Posterior vena cava (tissue), 2 donors: Measurements from ENCODE around the gene TRUB1. TPM values are rescaled to one million over a fixed set of nuclear protein-coding genes. Genes with fewer than 3 reads are reported as not detected.

Source experiments
- DNase-seq: peaks from one replicate; pipeline ENCODE4 v3.0.0-alpha.2; 2020; ENCODE audit warnings: low spot score
- intact Hi-C, 2 donors: fragments of 100-400 bp; cut with DNase I; formaldehyde crosslinking; loops; one replicate each; pipeline versions ENCODE4 v1.14.1 to v1.14.2; 2022 to 2023
- total RNA-seq, 2 donors: library from RNA; stranded (reverse); fragmentation: NEBNext Ultra II Directional; extraction: Animal tissue kit (Norgen Biotek cat#: 25700); gene quantifications; one replicate each; pipeline ENCODE4 v1.2.1, GENCODE V29; 2021
- donor health status: DM: yes; HTN: yes; CAD: no.
- donor health status: DM: yes; HTN: yes; CAD: no.

Gene TRUB1
- total RNA-seq, 2 donors from 2014 or later = 8.2 to 9.8 TPM

- DNase-seq = no peak
- intact Hi-C loops = no loop called here
These were observed 29.1 kb downstream of the TRUB1 start for GRCh38 chr10:114967071-114967470.

GRCh38 chr10:114970515-114970914 is 32.5 kb downstream of the TRUB1 start:
- no peak for DNase-seq
- intact Hi-C loops = no loop called here

GRCh38 chr10:114973306-114973705 is 35.3 kb downstream of the TRUB1 start:
- no peak for DNase-seq
- intact Hi-C loops = no loop called here

DNA sequence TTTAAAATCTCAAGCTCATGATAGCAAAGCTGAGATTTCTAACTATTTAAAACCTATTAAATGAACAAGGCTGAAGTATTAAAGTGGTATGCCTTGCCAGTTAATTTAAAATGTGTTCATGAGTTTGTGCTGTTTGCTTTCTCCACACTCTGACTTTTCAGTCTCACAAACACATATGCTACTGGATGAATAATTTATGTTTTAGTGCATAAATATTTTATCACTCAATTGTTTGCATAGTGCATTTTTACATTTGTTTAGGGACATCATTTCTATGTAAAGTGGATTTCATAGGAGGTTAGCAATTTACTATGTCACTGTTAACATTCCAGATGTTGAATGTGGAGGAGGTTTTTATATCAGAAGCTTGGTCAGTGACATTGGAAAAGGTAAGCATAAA is 36.0 kb downstream of the TRUB1 start:
- intact Hi-C loops = no loop called here
- no peak for DNase-seq

GRCh38 chr10:114974625-114975024 is 36.6 kb downstream of the TRUB1 start:
- no peak for DNase-seq
- intact Hi-C loops = no loop called here

- intact Hi-C loops = no loop called here
- no peak for DNase-seq
These were observed 37.1 kb downstream of the TRUB1 start for GRCh38 chr10:114975091-114975490.

GRCh38 chr10:114982989-114983388 is 45.0 kb downstream of the TRUB1 start:
- intact Hi-C loops = no loop called here

GRCh38 chr10:114987995-114988394 is 50.0 kb downstream of the TRUB1 start:
- intact Hi-C loops = no loop called here
- DNase-seq = no peak

More at GRCh38 chr10:114982989-114983388, 45.0 kb downstream of the TRUB1 start:
- DNase-seq = no peak

GRCh38 chr10:114990586-114990985 is 52.6 kb downstream of the TRUB1 start:
- DNase-seq = no peak
- intact Hi-C loops = no loop called here

DNA sequence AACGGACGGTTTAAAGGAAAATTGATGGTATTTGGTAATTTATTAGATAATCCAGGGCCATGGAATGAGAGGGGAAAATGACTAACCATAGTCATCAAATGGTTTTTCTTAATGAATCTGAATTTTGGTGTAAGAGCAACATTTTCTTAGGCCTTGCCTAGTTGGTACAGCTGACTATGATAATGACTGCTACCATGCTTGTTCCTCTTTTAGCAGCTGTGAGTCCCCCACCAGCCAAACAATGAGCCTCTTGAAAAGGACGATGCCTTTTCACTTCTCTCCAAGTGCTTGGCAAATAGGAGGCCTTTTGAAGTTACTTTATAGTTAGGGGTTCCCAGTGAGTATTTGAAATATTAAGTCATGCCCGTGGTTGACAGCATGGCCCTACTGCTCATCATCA is 53.0 kb downstream of the TRUB1 start:
- intact Hi-C loops = no loop called here
- no peak for DNase-seq

GRCh38 chr10:114992189-114992775 is 54.3 kb downstream of the TRUB1 start:
- no peak for DNase-seq

DNA sequence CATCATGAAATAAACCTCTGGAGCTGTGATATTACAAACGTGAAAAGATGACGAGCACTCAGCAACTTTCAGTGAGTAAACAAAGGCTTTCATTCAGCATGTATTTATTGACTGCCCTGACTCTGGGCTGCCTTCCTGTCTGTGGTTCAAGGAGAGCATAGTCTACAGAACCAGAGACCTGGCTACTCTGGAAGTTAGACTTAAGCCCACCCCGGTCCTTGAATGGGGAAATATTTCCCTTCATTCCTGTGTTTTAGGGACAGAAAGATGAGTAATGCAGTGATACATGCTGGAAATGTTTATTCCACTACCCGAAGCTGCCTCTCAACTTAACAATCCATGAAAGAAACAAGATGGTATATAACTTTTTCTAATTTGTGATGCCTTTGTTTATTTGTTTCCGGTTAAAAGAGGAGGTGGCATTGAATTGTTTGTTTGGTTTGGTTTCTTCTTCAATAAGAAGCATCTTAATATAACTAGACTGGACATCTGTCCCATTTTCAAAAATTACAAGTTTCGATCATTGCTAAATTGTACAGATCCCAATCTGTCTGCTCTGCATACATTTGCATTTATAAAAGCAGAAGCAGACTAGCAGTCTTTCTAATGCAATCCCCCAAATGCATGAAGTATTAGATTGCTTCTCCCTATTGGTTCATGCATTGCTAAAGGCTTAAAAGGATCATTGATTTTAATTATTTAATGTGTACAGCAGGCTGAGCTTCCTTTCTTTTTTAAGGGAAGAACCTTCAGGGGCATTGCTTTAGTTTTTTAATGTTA is 57.7 kb downstream of the TRUB1 start:
- intact Hi-C loops = no loop called here
- no peak for DNase-seq

More at GRCh38 chr10:114992189-114992775, 54.3 kb downstream of the TRUB1 start:
- intact Hi-C loops = no loop called here

DNA sequence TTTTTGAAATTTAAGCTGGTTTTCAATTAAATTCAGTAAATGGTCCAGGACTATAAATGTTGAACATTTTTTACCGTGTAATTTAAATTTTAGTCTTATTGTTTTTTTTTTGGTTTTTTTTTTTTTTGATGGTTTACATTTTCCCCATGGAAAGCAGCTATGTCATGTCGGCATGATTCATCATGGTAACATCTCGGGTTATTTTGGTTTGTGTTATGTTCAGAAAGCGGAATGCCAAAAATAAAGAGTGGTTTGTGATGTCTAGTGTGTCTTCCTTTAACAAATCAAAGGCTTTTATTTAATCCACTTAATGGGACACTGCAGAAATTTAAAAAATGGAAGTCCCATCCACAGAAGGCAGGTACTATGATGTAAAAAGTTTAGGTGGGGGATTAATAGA is 58.5 kb downstream of the TRUB1 start:
- intact Hi-C loops = no loop called here
- DNase-seq = no peak

GRCh38 chr10:114998993-114999392 is 61.0 kb downstream of the TRUB1 start:
- intact Hi-C loops = no loop called here
- DNase-seq = no peak

- intact Hi-C loops = no loop called here
These were observed 63.7 kb downstream of the TRUB1 start for GRCh38 chr10:115001506-115002381.

GRCh38 chr10:115003396-115003795 is 65.4 kb downstream of the TRUB1 start:
- intact Hi-C loops = no loop called here
- DNase-seq = no peak

More at GRCh38 chr10:115001506-115002381, 63.7 kb downstream of the TRUB1 start:
- no peak for DNase-seq

DNA sequence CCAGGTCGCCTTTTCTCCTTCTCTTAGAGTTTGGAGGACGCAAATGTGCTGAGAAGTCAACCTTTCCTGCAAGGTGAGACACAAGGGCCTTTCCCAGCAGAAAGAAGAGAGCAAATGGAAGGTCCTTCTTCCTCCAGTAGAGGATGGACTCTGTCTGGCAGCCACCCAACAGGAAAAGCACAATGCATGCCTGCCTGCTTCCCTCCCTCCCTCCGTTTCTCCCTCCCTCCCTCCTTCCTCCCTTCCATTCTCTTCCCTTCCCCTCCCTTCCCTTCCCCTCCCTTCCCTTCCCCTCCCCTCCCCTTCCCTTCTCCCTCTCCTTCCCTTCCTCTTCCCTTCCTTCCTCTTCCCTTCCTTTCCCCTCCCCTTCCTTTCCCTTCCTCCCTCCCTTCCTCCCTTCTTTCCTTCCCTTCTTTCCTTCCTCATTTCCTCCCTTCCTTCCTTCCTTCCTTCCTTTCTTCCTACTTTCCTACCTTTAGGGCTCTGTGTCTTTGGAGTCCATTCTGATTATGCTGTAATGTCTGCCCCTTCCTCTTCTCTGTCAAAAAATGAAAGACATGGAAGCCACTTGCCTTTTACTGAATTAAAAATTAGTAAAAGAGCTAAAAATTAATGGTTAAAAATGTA is 66.4 kb downstream of the TRUB1 start:
- intact Hi-C loops = no loop called here
- no peak for DNase-seq

DNA sequence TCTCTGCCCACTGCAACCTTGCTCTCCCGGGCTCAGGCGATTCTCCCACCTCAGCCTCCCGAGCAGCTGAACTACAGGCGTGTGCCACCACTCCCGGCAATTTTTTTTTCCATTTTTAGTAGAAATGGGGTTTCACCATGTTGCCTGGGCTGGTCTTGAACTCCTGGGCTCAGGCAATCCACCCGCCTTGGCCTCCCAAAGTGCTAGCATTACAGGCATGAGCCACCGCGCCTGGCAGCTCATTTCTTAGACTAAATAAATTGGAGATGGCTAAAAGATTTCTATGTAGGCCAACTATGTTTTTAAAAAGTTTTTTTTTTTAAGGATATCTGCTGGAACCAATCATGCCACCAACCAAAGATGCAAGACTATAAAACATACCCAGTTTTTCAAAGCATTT is 67.8 kb downstream of the TRUB1 start:
- DNase-seq = no peak
- intact Hi-C loops = no loop called here

- intact Hi-C loops = no loop called here
- no peak for DNase-seq
These were observed 80.4 kb downstream of the TRUB1 start for GRCh38 chr10:115018185-115018931.
